GM23338 (cell line): ENCODE data around the gene RCAN1.

Source experiments
- CREB1 ChIP-seq: fragments of 250-450 bp; sonication (Bioruptor Pico); IDR thresholded peaks from 2 replicates; pipeline ENCODE4 v1.5.0; 2020; ENCODE audit warnings: low read depth, mild to moderate bottlenecking, moderate library complexity
- EZH2 ChIP-seq: fragments of 200-600 bp; sonication (generic); IDR thresholded peaks from one replicate; pipeline ENCODE4 v1.8.0; 2017; ENCODE audit warnings: antibody characterized with exemption, mild to moderate bottlenecking, low read depth; ENCODE audit not compliant: unreplicated experiment
- EZH2phosphoT487 ChIP-seq: fragments of 200-600 bp; sonication (generic); IDR thresholded peaks from one replicate; pipeline ENCODE4 v1.8.1; 2018; ENCODE audit warnings: antibody characterized with exemption; ENCODE audit not compliant: unreplicated experiment
- JUNB ChIP-seq: IDR thresholded peaks from one replicate; pipeline ENCODE4 v1.6.1; 2016; ENCODE audit warnings: antibody characterized with exemption; ENCODE audit not compliant: unreplicated experiment
- POLR2AphosphoS5 ChIP-seq: IDR thresholded peaks from 2 replicates; pipeline ENCODE4 v1.6.1; 2016; ENCODE audit warnings: antibody characterized with exemption, low read depth
- ZNF114 ChIP-seq: fragments of 250-450 bp; sonication (Bioruptor Pico); IDR thresholded peaks from 2 replicates; pipeline ENCODE4 v1.5.0; 2020; ENCODE audit warnings: mild to moderate bottlenecking, moderate library complexity
- ZNF331 ChIP-seq: fragments of 250-450 bp; sonication (Bioruptor Pico); IDR thresholded peaks from 2 replicates; pipeline ENCODE4 v1.5.0; 2020; ENCODE audit warnings: low read depth, mild to moderate bottlenecking, moderate library complexity
- TF ChIP-seq, protein P1 (sequence below), 2 experiments: fragments of 200-600 bp in 1 of 2; sonication (generic) in 1 of 2; conservative IDR thresholded peaks; 2 replicates each; pipeline versions ENCODE4 v1.5.1 to v1.6.1; 2016 to 2017; ENCODE audit warnings: antibody characterized with exemption in 2 of 2, low read depth in 2 of 2, mild to moderate bottlenecking in 2 of 2, moderate library complexity in 1 of 2
- TF ChIP-seq, protein P2 (sequence below): fragments of 250-450 bp; sonication (Bioruptor Pico); IDR thresholded peaks from 2 replicates; pipeline ENCODE4 v1.5.0; 2020; ENCODE audit warnings: mild to moderate bottlenecking, moderate library complexity
- TF ChIP-seq, protein P3 (sequence below): IDR thresholded peaks from one replicate; pipeline ENCODE4 v1.6.1; 2018; ENCODE audit warnings: antibody characterized with exemption; ENCODE audit not compliant: unreplicated experiment
- TF ChIP-seq, protein P4 (sequence below): IDR thresholded peaks from 2 replicates; pipeline ENCODE4 v1.6.1; 2016; ENCODE audit warnings: antibody characterized with exemption

DNA sequence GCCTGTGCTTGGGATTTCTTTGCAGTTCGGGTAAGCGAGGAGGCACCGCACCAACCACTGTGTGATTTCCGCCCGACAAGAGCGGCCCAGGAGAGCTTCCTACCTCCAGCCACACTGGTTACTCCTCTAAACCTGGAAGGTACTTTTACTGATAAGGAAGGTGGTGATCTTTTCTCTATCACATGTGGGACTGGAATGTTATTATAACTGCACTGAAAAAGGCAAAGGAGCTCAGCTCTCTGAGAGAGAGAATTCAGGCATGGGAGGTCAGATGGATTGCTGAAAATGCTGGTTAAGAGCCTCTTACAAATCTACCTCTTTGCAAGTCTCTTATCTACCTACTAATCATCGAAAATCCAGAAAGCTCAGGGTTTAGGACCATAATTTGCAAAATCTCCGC, 95.2 kb downstream of the RCAN1 start:
- TF ChIP-seq ZNF114 (no peak), CREB1 (CRISPR knock-in tag) (no peak), EZH2phosphoT487 (no peak), EZH2 (no peak), POLR2AphosphoS5 (no peak), JUNB (no peak), ZNF331 (CRISPR knock-in tag) (no peak)
- TF ChIP-seq, protein P1, sequence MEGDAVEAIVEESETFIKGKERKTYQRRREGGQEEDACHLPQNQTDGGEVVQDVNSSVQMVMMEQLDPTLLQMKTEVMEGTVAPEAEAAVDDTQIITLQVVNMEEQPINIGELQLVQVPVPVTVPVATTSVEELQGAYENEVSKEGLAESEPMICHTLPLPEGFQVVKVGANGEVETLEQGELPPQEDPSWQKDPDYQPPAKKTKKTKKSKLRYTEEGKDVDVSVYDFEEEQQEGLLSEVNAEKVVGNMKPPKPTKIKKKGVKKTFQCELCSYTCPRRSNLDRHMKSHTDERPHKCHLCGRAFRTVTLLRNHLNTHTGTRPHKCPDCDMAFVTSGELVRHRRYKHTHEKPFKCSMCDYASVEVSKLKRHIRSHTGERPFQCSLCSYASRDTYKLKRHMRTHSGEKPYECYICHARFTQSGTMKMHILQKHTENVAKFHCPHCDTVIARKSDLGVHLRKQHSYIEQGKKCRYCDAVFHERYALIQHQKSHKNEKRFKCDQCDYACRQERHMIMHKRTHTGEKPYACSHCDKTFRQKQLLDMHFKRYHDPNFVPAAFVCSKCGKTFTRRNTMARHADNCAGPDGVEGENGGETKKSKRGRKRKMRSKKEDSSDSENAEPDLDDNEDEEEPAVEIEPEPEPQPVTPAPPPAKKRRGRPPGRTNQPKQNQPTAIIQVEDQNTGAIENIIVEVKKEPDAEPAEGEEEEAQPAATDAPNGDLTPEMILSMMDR (conservative IDR thresholded peaks at IDR 0.05; ENCODE audit: low read depth in 2 of 2): no peak
- TF ChIP-seq, protein P2, sequence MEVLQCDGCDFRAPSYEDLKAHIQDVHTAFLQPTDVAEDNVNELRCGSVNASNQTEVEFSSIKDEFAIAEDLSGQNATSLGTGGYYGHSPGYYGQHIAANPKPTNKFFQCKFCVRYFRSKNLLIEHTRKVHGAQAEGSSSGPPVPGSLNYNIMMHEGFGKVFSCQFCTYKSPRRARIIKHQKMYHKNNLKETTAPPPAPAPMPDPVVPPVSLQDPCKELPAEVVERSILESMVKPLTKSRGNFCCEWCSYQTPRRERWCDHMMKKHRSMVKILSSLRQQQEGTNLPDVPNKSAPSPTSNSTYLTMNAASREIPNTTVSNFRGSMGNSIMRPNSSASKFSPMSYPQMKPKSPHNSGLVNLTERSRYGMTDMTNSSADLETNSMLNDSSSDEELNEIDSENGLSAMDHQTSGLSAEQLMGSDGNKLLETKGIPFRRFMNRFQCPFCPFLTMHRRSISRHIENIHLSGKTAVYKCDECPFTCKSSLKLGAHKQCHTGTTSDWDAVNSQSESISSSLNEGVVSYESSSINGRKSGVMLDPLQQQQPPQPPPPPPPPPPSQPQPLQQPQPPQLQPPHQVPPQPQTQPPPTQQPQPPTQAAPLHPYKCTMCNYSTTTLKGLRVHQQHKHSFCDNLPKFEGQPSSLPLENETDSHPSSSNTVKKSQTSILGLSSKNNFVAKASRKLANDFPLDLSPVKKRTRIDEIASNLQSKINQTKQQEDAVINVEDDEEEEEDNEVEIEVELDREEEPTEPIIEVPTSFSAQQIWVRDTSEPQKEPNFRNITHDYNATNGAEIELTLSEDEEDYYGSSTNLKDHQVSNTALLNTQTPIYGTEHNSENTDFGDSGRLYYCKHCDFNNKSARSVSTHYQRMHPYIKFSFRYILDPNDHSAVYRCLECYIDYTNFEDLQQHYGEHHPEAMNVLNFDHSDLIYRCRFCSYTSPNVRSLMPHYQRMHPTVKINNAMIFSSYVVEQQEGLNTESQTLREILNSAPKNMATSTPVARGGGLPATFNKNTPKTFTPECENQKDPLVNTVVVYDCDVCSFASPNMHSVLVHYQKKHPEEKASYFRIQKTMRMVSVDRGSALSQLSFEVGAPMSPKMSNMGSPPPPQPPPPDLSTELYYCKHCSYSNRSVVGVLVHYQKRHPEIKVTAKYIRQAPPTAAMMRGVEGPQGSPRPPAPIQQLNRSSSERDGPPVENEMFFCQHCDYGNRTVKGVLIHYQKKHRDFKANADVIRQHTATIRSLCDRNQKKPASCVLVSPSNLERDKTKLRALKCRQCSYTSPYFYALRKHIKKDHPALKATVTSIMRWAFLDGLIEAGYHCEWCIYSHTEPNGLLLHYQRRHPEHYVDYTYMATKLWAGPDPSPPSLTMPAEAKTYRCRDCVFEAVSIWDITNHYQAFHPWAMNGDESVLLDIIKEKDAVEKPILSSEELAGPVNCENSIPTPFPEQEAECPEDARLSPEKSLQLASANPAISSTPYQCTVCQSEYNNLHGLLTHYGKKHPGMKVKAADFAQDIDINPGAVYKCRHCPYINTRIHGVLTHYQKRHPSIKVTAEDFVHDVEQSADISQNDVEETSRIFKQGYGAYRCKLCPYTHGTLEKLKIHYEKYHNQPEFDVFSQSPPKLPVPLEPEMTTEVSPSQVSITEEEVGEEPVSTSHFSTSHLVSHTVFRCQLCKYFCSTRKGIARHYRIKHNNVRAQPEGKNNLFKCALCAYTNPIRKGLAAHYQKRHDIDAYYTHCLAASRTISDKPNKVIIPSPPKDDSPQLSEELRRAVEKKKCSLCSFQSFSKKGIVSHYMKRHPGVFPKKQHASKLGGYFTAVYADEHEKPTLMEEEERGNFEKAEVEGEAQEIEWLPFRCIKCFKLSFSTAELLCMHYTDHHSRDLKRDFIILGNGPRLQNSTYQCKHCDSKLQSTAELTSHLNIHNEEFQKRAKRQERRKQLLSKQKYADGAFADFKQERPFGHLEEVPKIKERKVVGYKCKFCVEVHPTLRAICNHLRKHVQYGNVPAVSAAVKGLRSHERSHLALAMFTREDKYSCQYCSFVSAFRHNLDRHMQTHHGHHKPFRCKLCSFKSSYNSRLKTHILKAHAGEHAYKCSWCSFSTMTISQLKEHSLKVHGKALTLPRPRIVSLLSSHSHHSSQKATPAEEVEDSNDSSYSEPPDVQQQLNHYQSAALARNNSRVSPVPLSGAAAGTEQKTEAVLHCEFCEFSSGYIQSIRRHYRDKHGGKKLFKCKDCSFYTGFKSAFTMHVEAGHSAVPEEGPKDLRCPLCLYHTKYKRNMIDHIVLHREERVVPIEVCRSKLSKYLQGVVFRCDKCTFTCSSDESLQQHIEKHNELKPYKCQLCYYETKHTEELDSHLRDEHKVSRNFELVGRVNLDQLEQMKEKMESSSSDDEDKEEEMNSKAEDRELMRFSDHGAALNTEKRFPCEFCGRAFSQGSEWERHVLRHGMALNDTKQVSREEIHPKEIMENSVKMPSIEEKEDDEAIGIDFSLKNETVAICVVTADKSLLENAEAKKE (CRISPR knock-in tag): no peak
- TF ChIP-seq, protein P3, sequence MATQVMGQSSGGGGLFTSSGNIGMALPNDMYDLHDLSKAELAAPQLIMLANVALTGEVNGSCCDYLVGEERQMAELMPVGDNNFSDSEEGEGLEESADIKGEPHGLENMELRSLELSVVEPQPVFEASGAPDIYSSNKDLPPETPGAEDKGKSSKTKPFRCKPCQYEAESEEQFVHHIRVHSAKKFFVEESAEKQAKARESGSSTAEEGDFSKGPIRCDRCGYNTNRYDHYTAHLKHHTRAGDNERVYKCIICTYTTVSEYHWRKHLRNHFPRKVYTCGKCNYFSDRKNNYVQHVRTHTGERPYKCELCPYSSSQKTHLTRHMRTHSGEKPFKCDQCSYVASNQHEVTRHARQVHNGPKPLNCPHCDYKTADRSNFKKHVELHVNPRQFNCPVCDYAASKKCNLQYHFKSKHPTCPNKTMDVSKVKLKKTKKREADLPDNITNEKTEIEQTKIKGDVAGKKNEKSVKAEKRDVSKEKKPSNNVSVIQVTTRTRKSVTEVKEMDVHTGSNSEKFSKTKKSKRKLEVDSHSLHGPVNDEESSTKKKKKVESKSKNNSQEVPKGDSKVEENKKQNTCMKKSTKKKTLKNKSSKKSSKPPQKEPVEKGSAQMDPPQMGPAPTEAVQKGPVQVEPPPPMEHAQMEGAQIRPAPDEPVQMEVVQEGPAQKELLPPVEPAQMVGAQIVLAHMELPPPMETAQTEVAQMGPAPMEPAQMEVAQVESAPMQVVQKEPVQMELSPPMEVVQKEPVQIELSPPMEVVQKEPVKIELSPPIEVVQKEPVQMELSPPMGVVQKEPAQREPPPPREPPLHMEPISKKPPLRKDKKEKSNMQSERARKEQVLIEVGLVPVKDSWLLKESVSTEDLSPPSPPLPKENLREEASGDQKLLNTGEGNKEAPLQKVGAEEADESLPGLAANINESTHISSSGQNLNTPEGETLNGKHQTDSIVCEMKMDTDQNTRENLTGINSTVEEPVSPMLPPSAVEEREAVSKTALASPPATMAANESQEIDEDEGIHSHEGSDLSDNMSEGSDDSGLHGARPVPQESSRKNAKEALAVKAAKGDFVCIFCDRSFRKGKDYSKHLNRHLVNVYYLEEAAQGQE: no peak
- TF ChIP-seq, protein P4, sequence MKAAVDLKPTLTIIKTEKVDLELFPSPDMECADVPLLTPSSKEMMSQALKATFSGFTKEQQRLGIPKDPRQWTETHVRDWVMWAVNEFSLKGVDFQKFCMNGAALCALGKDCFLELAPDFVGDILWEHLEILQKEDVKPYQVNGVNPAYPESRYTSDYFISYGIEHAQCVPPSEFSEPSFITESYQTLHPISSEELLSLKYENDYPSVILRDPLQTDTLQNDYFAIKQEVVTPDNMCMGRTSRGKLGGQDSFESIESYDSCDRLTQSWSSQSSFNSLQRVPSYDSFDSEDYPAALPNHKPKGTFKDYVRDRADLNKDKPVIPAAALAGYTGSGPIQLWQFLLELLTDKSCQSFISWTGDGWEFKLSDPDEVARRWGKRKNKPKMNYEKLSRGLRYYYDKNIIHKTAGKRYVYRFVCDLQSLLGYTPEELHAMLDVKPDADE: no peak
